Neural crest cell (in vitro differentiated cells): Measurements from ENCODE around the gene FOXP1. TPM values are rescaled to one million over a fixed set of nuclear protein-coding genes. Genes with fewer than 3 reads are reported as not detected.

Experiments
- DNase-seq: peaks from one replicate; pipeline ENCODE4 v3.0.0; 2021; ENCODE audit warnings: low read depth, mixed read lengths, low spot score
- H3K27ac Mint-ChIP-seq: one replicate; pipeline ENCODE4 v1.8.0; 2021; ENCODE audit warnings: mild to moderate bottlenecking, mixed read lengths; ENCODE audit not compliant: unreplicated experiment
- H3K27me3 Mint-ChIP-seq: 2 replicates; pipeline ENCODE4 v1.8.0; 2021; ENCODE audit warnings: low read depth, mild to moderate bottlenecking, mixed read lengths
- H3K36me3 Mint-ChIP-seq: 2 replicates; pipeline ENCODE4 v1.8.0; 2021; ENCODE audit warnings: low read depth, mild to moderate bottlenecking, mixed read lengths
- H3K4me1 Mint-ChIP-seq: 2 replicates; pipeline ENCODE4 v1.8.0; 2021; ENCODE audit warnings: mixed read lengths
- H3K4me3 Mint-ChIP-seq: one replicate; pipeline ENCODE4 v1.8.0; 2021; ENCODE audit warnings: mild to moderate bottlenecking, mixed read lengths
- H3K9me3 Mint-ChIP-seq: 2 replicates; pipeline ENCODE4 v1.8.0; 2021; ENCODE audit warnings: mixed read lengths
- total RNA-seq: library from RNA; stranded (reverse); gene quantifications from 2 replicates; pipeline ENCODE4 v1.2.1, GENCODE V29; 2021
- TF ChIP-seq, protein P1 (sequence below): fragments of 200-600 bp; sonication (generic); conservative IDR thresholded peaks from 2 replicates; pipeline ENCODE4 v1.5.0; 2021; ENCODE audit warnings: antibody characterized with exemption, mild to moderate bottlenecking

FOXP1 gene
- total RNA-seq, 1 donor from 2014 or later, result 22.8 TPM

DNA sequence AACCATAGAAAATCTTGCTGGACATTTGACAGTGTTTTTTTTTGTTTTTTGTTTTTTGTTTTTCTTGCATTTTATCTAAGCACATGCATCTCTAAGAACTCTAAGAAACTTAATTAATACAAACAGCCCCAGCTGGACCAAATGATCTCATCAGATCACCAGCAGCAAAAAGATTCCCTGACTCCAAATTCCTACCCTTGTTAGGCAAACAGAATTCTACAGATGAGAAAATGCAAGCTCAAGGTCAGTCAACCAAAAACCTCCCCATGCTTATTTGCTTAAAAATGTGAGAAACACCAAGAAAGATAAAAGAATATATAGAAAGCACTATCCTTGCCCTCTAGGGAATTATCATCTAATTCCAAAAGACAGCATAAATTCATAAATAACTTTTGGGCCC is 65.4 kb downstream of the FOXP1 start:
- peaks cover 17% of the 10 kb centered on the region for H3K4me1 Mint-ChIP-seq
- no peaks in the 10 kb centered on the region for H3K9me3 Mint-ChIP-seq
- no peak for DNase-seq
- TF ChIP-seq, protein P1, sequence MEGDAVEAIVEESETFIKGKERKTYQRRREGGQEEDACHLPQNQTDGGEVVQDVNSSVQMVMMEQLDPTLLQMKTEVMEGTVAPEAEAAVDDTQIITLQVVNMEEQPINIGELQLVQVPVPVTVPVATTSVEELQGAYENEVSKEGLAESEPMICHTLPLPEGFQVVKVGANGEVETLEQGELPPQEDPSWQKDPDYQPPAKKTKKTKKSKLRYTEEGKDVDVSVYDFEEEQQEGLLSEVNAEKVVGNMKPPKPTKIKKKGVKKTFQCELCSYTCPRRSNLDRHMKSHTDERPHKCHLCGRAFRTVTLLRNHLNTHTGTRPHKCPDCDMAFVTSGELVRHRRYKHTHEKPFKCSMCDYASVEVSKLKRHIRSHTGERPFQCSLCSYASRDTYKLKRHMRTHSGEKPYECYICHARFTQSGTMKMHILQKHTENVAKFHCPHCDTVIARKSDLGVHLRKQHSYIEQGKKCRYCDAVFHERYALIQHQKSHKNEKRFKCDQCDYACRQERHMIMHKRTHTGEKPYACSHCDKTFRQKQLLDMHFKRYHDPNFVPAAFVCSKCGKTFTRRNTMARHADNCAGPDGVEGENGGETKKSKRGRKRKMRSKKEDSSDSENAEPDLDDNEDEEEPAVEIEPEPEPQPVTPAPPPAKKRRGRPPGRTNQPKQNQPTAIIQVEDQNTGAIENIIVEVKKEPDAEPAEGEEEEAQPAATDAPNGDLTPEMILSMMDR, result no peak
- H3K27me3 Mint-ChIP-seq, result no peaks in the 10 kb centered on the region
- no peak overlapping the region for H3K4me3 Mint-ChIP-seq
- H3K27ac Mint-ChIP-seq, result no peak overlapping the region
- no peaks in the 10 kb centered on the region for H3K36me3 Mint-ChIP-seq

DNA sequence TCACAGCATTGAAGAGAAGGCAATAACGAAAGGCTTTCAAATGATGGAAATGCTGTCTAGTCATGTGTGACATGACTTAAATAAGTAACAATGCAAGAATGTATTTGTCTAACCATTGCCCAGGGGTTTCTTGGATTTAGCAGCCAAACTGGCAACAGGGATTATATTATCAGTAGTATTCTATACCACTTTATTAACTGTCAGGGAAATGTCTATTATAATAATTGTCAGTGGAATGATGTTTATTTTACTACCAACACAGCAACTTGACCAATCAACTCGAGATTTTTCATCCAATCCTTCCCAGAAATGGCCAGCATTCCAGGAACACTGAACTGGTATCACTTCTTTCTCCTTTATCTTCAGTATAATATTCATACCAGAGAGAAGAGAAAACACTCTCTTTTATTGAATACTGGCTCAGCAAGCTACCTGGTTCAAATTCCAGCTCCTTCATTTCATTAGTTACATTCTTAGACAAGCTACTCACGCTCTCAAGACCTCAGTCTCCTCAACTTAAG is 66.2 kb downstream of the FOXP1 start:
- TF ChIP-seq, protein P1, result no peak
- no peak for DNase-seq
- H3K4me3 Mint-ChIP-seq, result no peak overlapping the region
- no peaks in the 10 kb centered on the region for H3K27me3 Mint-ChIP-seq
- H3K27ac Mint-ChIP-seq, result no peak overlapping the region
- no peaks in the 10 kb centered on the region for H3K36me3 Mint-ChIP-seq
- H3K4me1 Mint-ChIP-seq, result peaks cover 13% of the 10 kb centered on the region
- no peaks in the 10 kb centered on the region for H3K9me3 Mint-ChIP-seq

DNA sequence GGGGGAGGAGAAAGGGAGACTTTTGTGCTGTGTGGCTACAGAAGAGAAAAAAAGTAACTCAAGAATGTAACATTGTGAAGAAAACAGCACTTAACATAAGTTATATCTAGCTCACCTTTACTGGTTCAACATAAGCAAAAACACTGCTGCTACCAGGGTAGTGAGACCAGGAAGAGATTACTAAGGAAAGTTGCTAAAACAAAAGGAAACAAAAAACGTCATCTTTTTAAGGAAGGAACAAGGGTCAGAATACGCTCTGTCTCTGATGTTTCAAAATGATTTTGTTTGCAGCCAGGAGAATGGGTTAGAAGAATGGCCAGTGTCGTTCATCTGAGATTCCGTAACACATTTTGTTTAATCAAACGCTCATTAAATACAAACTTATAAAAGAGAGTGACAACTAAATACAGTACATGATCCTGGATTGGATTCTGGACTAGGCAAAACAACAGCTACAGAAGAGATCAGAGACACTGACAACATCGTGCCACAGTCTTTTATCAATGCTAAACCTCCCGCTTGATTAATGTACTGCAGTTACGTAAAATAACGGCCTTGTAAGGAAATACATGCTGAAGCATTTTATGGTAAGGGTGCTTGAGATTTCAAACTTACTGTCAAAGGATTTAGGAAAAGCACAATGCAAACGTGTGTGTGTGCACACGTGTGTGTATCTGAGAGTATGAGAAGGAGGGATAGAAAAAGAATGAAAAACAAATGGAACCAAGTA is 67.7 kb downstream of the FOXP1 start:
- Mint-ChIP-seq H3K4me3 (no peak overlapping the region), H3K9me3 (no peaks in the 10 kb centered on the region), H3K36me3 (no peaks in the 10 kb centered on the region), H3K4me1 (peaks cover 12% of the 10 kb centered on the region), H3K27ac (no peak overlapping the region), H3K27me3 (no peaks in the 10 kb centered on the region)
- TF ChIP-seq, protein P1, result no peak
- no peak for DNase-seq

DNA sequence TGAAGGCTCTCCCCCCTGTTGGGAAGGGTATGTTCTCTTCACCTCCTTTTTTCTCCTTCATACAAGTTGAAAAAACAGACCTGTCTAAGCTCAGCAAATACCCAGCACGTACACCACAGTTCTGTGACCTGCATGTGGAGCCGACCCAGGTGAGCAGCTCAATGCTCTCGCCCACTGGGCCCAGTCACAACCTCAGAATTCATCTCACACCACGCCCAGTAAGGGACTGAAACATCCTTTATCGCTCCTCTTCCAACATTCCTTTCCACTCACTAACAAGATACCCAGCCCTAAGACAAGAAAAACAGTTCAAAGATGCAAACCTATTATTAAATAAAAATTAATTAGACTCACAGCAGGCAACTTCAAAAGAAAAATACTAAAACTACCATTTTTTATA is 68.9 kb downstream of the FOXP1 start:
- Mint-ChIP-seq H3K27me3 (no peaks in the 10 kb centered on the region), H3K4me1 (peaks cover 5% of the 10 kb centered on the region), H3K27ac (no peak overlapping the region), H3K9me3 (no peaks in the 10 kb centered on the region), H3K4me3 (no peak overlapping the region), H3K36me3 (no peaks in the 10 kb centered on the region)
- TF ChIP-seq, protein P1, result no peak
- no peak for DNase-seq

DNA sequence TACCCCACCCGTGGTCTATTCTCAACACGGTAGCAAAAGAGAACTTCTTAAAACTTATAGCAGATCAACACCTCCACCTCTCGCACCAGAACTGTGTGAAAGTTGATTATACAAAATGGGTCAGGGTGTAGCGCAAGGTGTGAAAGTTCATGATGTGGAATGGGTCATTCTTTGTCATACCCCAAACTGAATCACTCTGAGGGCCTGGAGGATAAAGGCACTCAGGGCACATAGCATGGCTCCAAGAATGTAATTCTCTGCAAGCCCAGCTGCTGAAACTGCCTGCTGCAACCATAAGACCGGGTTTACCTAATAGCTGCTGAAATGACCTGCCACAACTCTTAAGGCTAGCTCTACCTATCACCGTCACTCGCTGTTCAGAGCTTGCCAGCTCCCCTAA is 70.0 kb downstream of the FOXP1 start:
- H3K9me3 Mint-ChIP-seq, result no peaks in the 10 kb centered on the region
- DNase-seq, result no peak
- peaks cover 5% of the 10 kb centered on the region for H3K4me1 Mint-ChIP-seq
- no peak overlapping the region for H3K27ac Mint-ChIP-seq
- no peak overlapping the region for H3K4me3 Mint-ChIP-seq
- H3K36me3 Mint-ChIP-seq, result no peaks in the 10 kb centered on the region
- no peaks in the 10 kb centered on the region for H3K27me3 Mint-ChIP-seq
- TF ChIP-seq, protein P1, result no peak
